ENCODE data around the gene KRTAP4-16. TPM values are rescaled to one million over a fixed set of nuclear protein-coding genes. Genes with fewer than 3 reads are reported as not detected.
"Not testable (repeated sequence)": the region's sequence is repeated elsewhere in the genome, so short reads cannot be mapped to it uniquely, and the experiment has no call there.

Gene KRTAP4-16
- total RNA-seq, 1 donor from 2014 or later = not detected

DNA sequence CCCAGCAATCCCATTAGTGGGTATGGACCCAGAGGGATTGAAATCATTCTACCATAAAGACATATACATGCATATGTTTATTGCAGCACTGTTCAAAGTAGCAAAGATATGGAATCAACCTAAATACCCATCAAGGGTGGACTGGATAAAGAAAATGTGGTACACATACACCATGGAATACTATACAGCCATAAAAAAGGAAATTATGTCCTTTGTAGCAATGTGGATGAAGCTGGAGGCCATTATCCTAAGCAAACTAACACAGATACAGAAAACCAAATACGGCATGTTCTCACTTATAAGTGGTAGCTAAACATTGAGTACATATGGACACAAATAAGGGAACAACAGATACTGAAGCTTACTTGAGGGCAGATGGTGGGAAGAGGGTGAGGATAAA, 44.5 kb downstream of the KRTAP4-16 start:
- Histone ChIP-seq H2AFZ (ENCODE audit: low read depth, low read length) (no peak overlapping the region), H4K20me1 (ENCODE audit: insufficient read depth, low read length) (no peaks in the 10 kb centered on the region), H3K4me3 (ENCODE audit: insufficient read depth, low read depth, low read length) (no peak overlapping the region), H3K36me3 (ENCODE audit: insufficient read depth, low read length) (no peaks in the 10 kb centered on the region), H3K79me2 (ENCODE audit: insufficient read depth, low read length) (no peaks in the 10 kb centered on the region), H3K9ac (ENCODE audit: low read length) (no peak overlapping the region), H3K4me2 (ENCODE audit: low read length) (no peak overlapping the region), H3K9me3 (ENCODE audit: insufficient read depth, low read depth, low read length) (no peaks in the 10 kb centered on the region), H3K27me3 (ENCODE audit: insufficient read depth, low read length) (no peaks in the 10 kb centered on the region), H3K4me1 (ENCODE audit: insufficient read depth, low read length) (peaks cover 34% of the 10 kb centered on the region), H3K27ac (ENCODE audit: low read depth, low read length) (no peak overlapping the region)
- no peak for DNase-seq (ENCODE audit: low read depth)
- no peak for FAIRE-seq
- no peak for TF ChIP-seq EZH2 (IDR thresholded peaks at IDR 0.05; ENCODE audit: insufficient read depth, low read length)
- TF ChIP-seq, protein P1, sequence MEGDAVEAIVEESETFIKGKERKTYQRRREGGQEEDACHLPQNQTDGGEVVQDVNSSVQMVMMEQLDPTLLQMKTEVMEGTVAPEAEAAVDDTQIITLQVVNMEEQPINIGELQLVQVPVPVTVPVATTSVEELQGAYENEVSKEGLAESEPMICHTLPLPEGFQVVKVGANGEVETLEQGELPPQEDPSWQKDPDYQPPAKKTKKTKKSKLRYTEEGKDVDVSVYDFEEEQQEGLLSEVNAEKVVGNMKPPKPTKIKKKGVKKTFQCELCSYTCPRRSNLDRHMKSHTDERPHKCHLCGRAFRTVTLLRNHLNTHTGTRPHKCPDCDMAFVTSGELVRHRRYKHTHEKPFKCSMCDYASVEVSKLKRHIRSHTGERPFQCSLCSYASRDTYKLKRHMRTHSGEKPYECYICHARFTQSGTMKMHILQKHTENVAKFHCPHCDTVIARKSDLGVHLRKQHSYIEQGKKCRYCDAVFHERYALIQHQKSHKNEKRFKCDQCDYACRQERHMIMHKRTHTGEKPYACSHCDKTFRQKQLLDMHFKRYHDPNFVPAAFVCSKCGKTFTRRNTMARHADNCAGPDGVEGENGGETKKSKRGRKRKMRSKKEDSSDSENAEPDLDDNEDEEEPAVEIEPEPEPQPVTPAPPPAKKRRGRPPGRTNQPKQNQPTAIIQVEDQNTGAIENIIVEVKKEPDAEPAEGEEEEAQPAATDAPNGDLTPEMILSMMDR (IDR thresholded peaks at IDR 0.05; ENCODE audit: insufficient read depth, low read depth, low read length) = no peak
- no peak overlapping the region for H3K4me3 Mint-ChIP-seq (ENCODE audit: unreplicated experiment)
- peaks cover 2% of the 10 kb centered on the region for H3K9me3 Mint-ChIP-seq (ENCODE audit: unreplicated experiment)
- no peak overlapping the region for H3K27ac Mint-ChIP-seq (ENCODE audit: unreplicated experiment)
- H3K36me3 Mint-ChIP-seq (ENCODE audit: low read depth, unreplicated experiment) = no peaks in the 10 kb centered on the region
- no peaks in the 10 kb centered on the region for H3K27me3 Mint-ChIP-seq (ENCODE audit: low read depth, unreplicated experiment)
- peaks cover 42% of the 10 kb centered on the region for H3K4me1 Mint-ChIP-seq (ENCODE audit: low read depth, unreplicated experiment)

DNA sequence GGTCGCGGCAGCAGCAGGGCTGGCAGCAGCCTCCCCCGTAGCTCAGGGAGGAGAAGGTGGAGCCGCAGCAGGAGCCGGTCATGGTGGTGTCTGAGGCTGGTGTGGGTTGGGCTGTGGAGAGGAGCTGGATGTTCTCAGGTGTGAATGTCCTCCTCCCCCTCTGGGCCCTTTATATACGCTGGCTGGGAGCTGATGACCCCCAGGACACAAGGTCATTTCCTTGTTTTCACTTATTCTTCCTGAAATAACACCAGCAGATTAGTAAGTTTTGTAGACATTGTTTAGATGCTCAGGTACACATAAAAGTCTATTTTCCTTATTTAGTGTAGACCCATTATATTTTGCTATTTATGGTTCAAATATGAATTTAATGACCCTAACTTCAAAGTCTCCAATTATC, 46.9 kb downstream of the KRTAP4-16 start, which contains the start of gene KRTAP2-2:
TSS of gene KRTAP2-2 (minus strand) at position 101 of the 400 bp plus-strand sequence. CDS start at position 82, 19 bp downstream.
- not testable (repeated sequence) for DNase-seq (ENCODE audit: low read depth); FAIRE-seq; H3K9me3 ChIP-seq (ENCODE audit: insufficient read depth, low read depth, low read length); H2AFZ ChIP-seq (ENCODE audit: low read depth, low read length); H3K36me3 ChIP-seq (ENCODE audit: insufficient read depth, low read length); H3K79me2 ChIP-seq (ENCODE audit: insufficient read depth, low read length); H4K20me1 ChIP-seq (ENCODE audit: insufficient read depth, low read length); H3K27me3 Mint-ChIP-seq (ENCODE audit: low read depth, unreplicated experiment); H3K9ac ChIP-seq (ENCODE audit: low read length); H3K36me3 Mint-ChIP-seq (ENCODE audit: low read depth, unreplicated experiment); H3K27ac ChIP-seq (ENCODE audit: low read depth, low read length); H3K27ac Mint-ChIP-seq (ENCODE audit: unreplicated experiment); H3K27me3 ChIP-seq (ENCODE audit: insufficient read depth, low read length); H3K9me3 Mint-ChIP-seq (ENCODE audit: unreplicated experiment); H3K4me3 ChIP-seq (ENCODE audit: insufficient read depth, low read depth, low read length); H3K4me3 Mint-ChIP-seq (ENCODE audit: unreplicated experiment); H3K4me2 ChIP-seq (ENCODE audit: low read length)
- peaks cover 16% of the 10 kb centered on the region for H3K4me1 ChIP-seq (ENCODE audit: insufficient read depth, low read length)
- H3K4me1 Mint-ChIP-seq (ENCODE audit: low read depth, unreplicated experiment) = peaks cover 21% of the 10 kb centered on the region

DNA sequence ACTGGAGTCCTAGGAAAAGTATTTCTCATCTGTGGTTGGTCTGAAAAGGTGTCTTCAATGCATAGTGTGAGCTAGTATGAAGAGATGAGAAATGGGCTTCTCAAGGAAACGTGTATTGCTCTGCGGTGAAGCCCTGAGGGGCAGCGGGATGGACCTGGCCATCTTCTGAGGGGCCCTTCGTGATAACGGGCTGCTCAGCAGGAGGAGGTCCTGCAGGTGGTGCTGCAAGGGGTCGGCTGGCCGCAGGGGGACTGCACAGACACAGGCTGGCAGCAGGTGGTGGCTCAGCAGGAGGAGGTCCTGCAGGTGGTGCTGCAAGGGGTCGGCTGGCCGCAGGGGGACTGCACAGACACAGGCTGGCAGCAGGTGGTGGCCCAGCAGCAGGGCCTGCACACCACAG, 47.5 kb downstream of the KRTAP4-16 start:
- not testable (repeated sequence) for H3K36me3 ChIP-seq (ENCODE audit: insufficient read depth, low read length); H3K9ac ChIP-seq (ENCODE audit: low read length); H3K4me3 ChIP-seq (ENCODE audit: insufficient read depth, low read depth, low read length); H3K79me2 ChIP-seq (ENCODE audit: insufficient read depth, low read length); DNase-seq (ENCODE audit: low read depth); H3K36me3 Mint-ChIP-seq (ENCODE audit: low read depth, unreplicated experiment); H2AFZ ChIP-seq (ENCODE audit: low read depth, low read length); H3K27ac Mint-ChIP-seq (ENCODE audit: unreplicated experiment); H3K4me2 ChIP-seq (ENCODE audit: low read length); H3K9me3 ChIP-seq (ENCODE audit: insufficient read depth, low read depth, low read length); FAIRE-seq; H3K9me3 Mint-ChIP-seq (ENCODE audit: unreplicated experiment); H3K27me3 ChIP-seq (ENCODE audit: insufficient read depth, low read length); H3K27ac ChIP-seq (ENCODE audit: low read depth, low read length); H3K27me3 Mint-ChIP-seq (ENCODE audit: low read depth, unreplicated experiment); H3K4me3 Mint-ChIP-seq (ENCODE audit: unreplicated experiment); H4K20me1 ChIP-seq (ENCODE audit: insufficient read depth, low read length)
- H3K4me1 ChIP-seq (ENCODE audit: insufficient read depth, low read length) = peaks cover 12% of the 10 kb centered on the region
- peaks cover 20% of the 10 kb centered on the region for H3K4me1 Mint-ChIP-seq (ENCODE audit: low read depth, unreplicated experiment)
